Suprapubic skin (tissue), 4 donors: Measurements from ENCODE around the gene MED15. TPM values are rescaled to one million over a fixed set of nuclear protein-coding genes. Genes with fewer than 3 reads are reported as not detected.
"Not testable (repeated sequence)": the region's sequence is repeated elsewhere in the genome, so short reads cannot be mapped to it uniquely, and the experiment has no call there.

ENCODE experiments used
- DNase-seq, 2 donors: peaks; one replicate each; pipeline ENCODE4 v3.0.0-alpha.2; 2019; ENCODE audit warnings: low spot score in 2 of 2
- H3K27ac ChIP-seq: fragments of 200-600 bp; sonication (generic); one replicate; pipeline ENCODE4 v1.5.1; 2019
- H3K27me3 ChIP-seq: fragments of 200-600 bp; sonication (generic); one replicate; pipeline ENCODE4 v1.5.1; 2019
- H3K36me3 ChIP-seq: fragments of 200-600 bp; sonication (generic); one replicate; pipeline ENCODE4 v1.5.1; 2019
- H3K4me1 ChIP-seq: fragments of 200-600 bp; sonication (generic); one replicate; pipeline ENCODE4 v1.5.1; 2019
- H3K4me3 ChIP-seq: fragments of 200-600 bp; sonication (generic); one replicate; pipeline ENCODE4 v1.5.1; 2019; ENCODE audit warnings: mild to moderate bottlenecking
- H3K9me3 ChIP-seq: fragments of 200-600 bp; sonication (generic); one replicate; pipeline ENCODE4 v1.5.1; 2019
- EP300 ChIP-seq: sonication (generic); formaldehyde crosslinking; IDR thresholded peaks from one replicate; pipeline ENCODE4 v1.6.1; 2017; ENCODE audit warnings: antibody characterized with exemption
- POLR2A ChIP-seq, 2 donors: fragments of 450-650 bp; IDR thresholded peaks; one replicate each; pipeline ENCODE4 v1.6.1; 2017; ENCODE audit warnings: antibody characterized with exemption in 2 of 2, mild to moderate bottlenecking in 2 of 2, moderate library complexity in 2 of 2
- POLR2AphosphoS5 ChIP-seq, 3 donors: sonication (generic); formaldehyde crosslinking; IDR thresholded peaks; one replicate each; pipeline ENCODE4 v1.6.1; 2017; ENCODE audit warnings: antibody characterized with exemption in 3 of 3
- WGBS: methylation state at CpG from one replicate; pipeline ENCODE4 v1.1.5; 2018; 5-methylcytosine and 5-hydroxymethylcytosine counted together
- total RNA-seq, 4 donors: library from RNA; depleted of rRNA; stranded (reverse); fragments of >200 nt; gene quantifications; one replicate each; pipeline ENCODE4 v1.1.0, GENCODE V29; 2016
- TF ChIP-seq, protein P1 (sequence below), 2 donors: fragments of 200-600 bp in 1 of 2; fragments of 450-650 bp in 1 of 2; sonication (generic) in 1 of 2; IDR thresholded peaks; one replicate each; pipeline ENCODE4 v1.5.1; 2016 to 2019; ENCODE audit warnings: antibody characterized with exemption in 2 of 2, mild to moderate bottlenecking in 1 of 2, moderate library complexity in 1 of 2

Gene MED15
- total RNA-seq, 4 donors from 2014 or later = 59.8 to 163 (median 70.8) TPM

DNA sequence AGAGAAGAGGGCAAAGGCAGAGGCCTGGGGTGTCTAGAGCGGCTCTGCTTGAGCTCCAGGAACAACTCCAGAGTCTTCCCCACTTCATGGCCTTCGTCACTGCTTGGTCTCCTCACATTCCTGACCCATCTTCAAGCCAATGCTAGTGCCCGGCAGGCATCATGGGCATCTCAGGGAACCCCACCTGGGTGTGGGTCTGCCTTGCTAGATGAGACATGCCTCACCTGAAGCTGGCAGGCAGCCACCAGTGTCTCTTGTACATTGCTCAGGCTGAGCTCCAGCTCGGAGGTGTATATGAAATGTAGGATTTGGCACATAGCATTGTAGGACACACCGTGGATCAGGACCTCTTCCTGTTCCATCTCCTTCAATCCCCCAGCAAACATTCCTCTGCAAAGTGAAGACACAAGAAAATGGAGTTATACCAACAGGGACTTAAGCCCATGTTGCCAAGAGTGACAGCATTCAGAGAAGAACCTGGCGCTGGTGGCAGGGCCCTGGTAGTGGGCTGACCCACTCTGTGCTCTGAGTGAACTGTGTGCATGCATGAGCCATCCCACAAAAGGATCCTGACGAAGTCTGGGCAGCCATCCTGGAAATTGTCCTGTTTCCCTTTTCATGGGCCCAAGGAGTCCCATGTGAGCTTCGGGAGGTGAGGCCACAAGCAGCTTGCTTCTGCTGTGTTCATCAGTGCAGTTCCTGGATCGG lies 36.1 kb upstream of the MED15 start:
- peaks cover 11% of the 10 kb centered on the region for H3K36me3 ChIP-seq
- DNase-seq = no peak
- no peaks in the 10 kb centered on the region for H3K27me3 ChIP-seq
- H3K4me1 ChIP-seq = peaks cover 3% of the 10 kb centered on the region
- WGBS = 61% methylated on average over 5 of the region's 9 CpGs
- H3K27ac ChIP-seq = no peak overlapping the region
- H3K4me3 ChIP-seq = no peak overlapping the region
- no peaks in the 10 kb centered on the region for H3K9me3 ChIP-seq
- TF ChIP-seq POLR2AphosphoS5 (IDR thresholded peaks at IDR 0.05) (no peak), POLR2A (IDR thresholded peaks at IDR 0.05) (no peak), EP300 (no peak)
- TF ChIP-seq, protein P1, sequence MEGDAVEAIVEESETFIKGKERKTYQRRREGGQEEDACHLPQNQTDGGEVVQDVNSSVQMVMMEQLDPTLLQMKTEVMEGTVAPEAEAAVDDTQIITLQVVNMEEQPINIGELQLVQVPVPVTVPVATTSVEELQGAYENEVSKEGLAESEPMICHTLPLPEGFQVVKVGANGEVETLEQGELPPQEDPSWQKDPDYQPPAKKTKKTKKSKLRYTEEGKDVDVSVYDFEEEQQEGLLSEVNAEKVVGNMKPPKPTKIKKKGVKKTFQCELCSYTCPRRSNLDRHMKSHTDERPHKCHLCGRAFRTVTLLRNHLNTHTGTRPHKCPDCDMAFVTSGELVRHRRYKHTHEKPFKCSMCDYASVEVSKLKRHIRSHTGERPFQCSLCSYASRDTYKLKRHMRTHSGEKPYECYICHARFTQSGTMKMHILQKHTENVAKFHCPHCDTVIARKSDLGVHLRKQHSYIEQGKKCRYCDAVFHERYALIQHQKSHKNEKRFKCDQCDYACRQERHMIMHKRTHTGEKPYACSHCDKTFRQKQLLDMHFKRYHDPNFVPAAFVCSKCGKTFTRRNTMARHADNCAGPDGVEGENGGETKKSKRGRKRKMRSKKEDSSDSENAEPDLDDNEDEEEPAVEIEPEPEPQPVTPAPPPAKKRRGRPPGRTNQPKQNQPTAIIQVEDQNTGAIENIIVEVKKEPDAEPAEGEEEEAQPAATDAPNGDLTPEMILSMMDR (IDR thresholded peaks at IDR 0.05) = no peak

DNA sequence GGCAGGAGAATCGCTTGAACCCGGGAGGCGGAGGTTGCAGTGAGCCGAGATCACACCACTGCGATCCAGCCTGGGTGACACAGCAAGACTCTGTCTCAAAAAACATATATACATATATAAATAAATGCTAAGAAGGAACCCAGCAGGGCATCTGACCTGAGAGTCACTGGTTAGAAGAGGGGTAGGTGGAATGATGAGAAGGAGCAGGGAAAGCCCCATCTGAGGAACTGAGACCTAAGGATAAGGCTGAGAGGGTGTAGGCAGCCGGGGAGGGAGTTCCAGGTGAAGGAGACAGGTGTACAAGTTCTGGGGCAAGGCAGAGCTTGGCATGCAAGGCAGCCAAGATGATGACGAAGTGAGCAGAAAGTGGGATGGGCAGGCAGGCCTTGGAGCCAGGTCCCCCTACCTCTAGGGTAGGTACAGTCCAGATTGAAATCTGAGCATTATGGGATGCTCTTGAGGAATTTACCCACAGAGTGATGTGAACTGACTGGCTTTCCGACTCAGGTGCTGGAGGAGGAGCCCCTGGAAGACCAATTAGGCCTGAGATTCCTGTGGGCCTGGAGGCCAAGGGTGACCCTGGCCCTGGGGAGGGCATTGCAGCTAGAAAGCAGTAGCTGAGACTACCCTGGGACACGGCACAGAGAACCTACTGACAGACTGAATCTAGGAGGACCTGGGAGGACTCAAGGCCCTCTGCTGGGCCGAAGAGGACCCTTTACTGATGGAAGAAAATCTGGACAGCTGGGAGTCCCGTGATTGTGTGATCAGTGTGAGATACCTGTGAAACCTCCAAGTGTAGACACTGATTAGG lies 34.6 kb upstream of the MED15 start:
- H3K27me3 ChIP-seq = no peaks in the 10 kb centered on the region

DNA sequence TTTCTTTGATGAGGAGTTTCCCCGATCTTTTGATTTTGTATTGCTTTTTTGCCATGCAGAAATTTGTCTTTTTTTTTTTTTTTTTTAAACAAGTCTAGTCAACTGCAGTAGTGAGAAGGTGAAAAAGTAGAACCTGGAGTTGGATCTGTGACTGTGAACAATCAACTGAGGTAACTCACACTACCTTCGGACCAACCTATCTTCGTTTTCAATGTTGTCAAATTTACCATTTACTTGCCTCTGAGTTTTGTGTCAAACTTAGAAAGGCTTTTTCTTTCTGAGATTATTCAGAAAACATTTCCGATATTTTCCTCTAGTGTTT lies 32.3 kb upstream of the MED15 start:
- Histone ChIP-seq H3K27ac (no peak overlapping the region), H3K36me3 (peaks cover 5% of the 10 kb centered on the region), H3K9me3 (no peaks in the 10 kb centered on the region), H3K27me3 (no peaks in the 10 kb centered on the region), H3K4me1 (peaks cover 5% of the 10 kb centered on the region), H3K4me3 (no peak overlapping the region)
- no peak for DNase-seq
- TF ChIP-seq POLR2AphosphoS5 (IDR thresholded peaks at IDR 0.05) (no peak), POLR2A (IDR thresholded peaks at IDR 0.05) (no peak), EP300 (no peak)
- TF ChIP-seq, protein P1 (IDR thresholded peaks at IDR 0.05) = no peak
- 86% methylated on average over 4 of the region's 4 CpGs for WGBS

More for the DNA sequence above, 34.6 kb upstream of the MED15 start:
- Histone ChIP-seq H3K36me3 (peaks cover 11% of the 10 kb centered on the region), H3K4me3 (no peak overlapping the region), H3K4me1 (peaks cover 5% of the 10 kb centered on the region), H3K27ac (no peak overlapping the region), H3K9me3 (no peaks in the 10 kb centered on the region)
- no peak for DNase-seq
- TF ChIP-seq, protein P1 (IDR thresholded peaks at IDR 0.05) = no peak
- TF ChIP-seq POLR2AphosphoS5 (IDR thresholded peaks at IDR 0.05) (no peak), POLR2A (IDR thresholded peaks at IDR 0.05) (no peak), EP300 (no peak)
- WGBS = 76% methylated on average over 11 of the region's 11 CpGs

DNA sequence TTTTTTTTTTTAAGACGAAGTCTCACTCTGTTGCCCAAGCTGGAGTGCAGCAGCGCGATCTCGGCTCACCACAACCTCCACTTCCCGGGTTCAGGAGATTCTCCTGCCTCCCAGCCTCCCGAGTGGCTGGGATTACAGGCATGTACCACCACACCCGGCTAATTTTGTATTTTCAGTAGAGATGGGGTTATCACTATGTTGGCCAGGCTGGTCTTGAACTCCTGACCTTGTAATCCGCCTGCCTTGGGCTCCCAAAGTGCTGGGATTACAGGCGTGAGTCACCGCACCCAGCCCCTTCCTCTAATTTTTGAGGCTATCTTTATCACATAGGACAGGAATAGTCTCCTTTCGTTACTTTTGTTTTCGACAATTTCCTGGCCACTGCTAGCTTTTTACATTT lies 31.8 kb upstream of the MED15 start:
- H3K27me3 ChIP-seq, H3K9me3 ChIP-seq, DNase-seq, H3K27ac ChIP-seq, H3K4me1 ChIP-seq, H3K36me3 ChIP-seq, H3K4me3 ChIP-seq: not testable (repeated sequence)
- WGBS = 70% methylated on average over 12 of the region's 12 CpGs

DNA sequence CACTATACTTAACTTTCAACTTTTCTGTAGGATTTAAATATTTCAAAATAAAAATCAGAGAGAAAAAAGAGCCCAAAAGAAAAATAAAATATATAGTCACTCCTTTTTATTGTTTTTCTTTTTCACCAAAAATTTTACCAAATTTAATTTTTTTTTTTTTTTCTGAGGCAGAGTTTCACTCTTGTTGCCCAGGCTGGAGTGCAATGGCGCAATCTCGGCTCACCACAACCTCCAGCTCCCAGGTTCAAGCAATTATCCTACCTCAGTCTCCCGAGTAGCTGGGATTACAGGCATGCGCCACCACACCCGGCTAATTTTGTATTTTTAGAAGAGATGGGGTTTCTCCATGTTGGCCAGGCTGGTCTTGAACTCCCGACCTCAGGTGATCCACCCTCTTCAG lies 29.4 kb upstream of the MED15 start:
- WGBS = 88% methylated on average over 6 of the region's 6 CpGs
- H3K4me3 ChIP-seq, H3K4me1 ChIP-seq, H3K27me3 ChIP-seq, H3K9me3 ChIP-seq, H3K36me3 ChIP-seq, DNase-seq, H3K27ac ChIP-seq: not testable (repeated sequence)

DNA sequence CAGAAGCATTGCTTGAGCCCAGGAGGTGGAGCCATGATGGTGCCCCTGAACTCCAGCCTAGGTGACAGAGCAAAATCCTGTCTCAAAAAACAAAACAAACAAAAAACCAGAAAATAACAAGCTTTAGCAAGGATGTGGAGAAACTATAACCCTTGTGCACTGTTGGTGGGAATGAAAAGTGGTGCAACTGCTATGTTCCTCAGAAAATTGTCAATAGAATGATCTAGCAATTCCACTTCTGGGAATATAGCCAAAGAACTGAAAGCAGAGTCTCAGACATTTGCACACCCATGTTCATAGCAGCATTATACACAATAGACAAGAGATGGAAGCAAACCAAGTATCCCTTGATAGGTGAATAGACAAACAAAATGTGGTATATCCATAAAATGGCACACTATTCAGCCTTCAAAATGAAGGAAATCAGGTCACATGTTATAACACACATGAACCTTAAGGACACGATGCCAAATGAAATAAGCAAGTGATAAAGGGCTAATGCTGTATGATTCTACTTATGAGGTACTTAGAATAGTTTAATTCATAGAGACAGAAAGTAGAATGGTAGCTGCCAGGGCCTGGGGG lies 27.7 kb upstream of the MED15 start:
- H3K27me3 ChIP-seq = no peaks in the 10 kb centered on the region
- WGBS = 100% methylated on average over 1 of the region's 1 CpG
- peaks cover 5% of the 10 kb centered on the region for H3K4me1 ChIP-seq
- H3K4me3 ChIP-seq = no peak overlapping the region
- no peak for DNase-seq
- H3K36me3 ChIP-seq = peaks cover 5% of the 10 kb centered on the region
- no peaks in the 10 kb centered on the region for H3K9me3 ChIP-seq
- H3K27ac ChIP-seq = no peak overlapping the region
- no peak for TF ChIP-seq EP300
- TF ChIP-seq POLR2AphosphoS5 (IDR thresholded peaks at IDR 0.05) = no peak
- TF ChIP-seq, protein P1 (IDR thresholded peaks at IDR 0.05) = no peak
- no peak for TF ChIP-seq POLR2A (IDR thresholded peaks at IDR 0.05)

DNA sequence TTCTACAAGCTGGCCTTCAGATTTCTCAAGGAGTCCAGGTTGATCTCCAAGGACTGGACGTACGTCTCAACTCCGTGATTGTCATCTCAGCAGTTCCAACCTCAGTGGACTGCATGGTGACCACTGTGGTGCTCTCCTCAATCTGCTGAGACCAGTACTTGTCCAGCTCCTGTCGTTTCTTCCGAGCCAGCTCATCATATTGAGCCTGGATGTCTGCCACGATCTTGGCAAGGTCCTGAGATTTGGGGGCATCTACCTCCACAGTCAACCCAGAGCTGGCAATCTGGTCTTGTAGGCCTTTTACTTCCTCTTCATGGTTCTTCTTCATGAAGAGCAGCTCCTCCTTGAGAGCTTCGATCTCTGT lies 24.3 kb upstream of the MED15 start:
- H3K9me3 ChIP-seq, DNase-seq, H3K27me3 ChIP-seq, H3K36me3 ChIP-seq, H3K4me1 ChIP-seq, H3K4me3 ChIP-seq, H3K27ac ChIP-seq: not testable (repeated sequence)
- WGBS = 96% methylated on average over 7 of the region's 7 CpGs
